ENCODE measurements around the gene ARAP3.
A peak's percentile ranks its signal among the peaks of the same experiment; 100 is the strongest.

ARAP3 gene

GRCh38 chr5:141657404-141657803, 24.6 kb downstream of the ARAP3 start:
- TF ChIP-seq CTCF (IDR thresholded peaks at IDR 0.05; ENCODE audit: low read depth, low read length), result no peak
- no peak for DNase-seq (ENCODE audit: extremely low read depth, low read depth)

- TF ChIP-seq CTCF (IDR thresholded peaks at IDR 0.05; ENCODE audit: low read depth, low read length), result no peak
- DNase-seq (ENCODE audit: extremely low read depth, low read depth), result no peak
Measured at GRCh38 chr5:141656396-141656795, 25.6 kb downstream of the ARAP3 start.

GRCh38 chr5:141655020-141655419, 27.0 kb downstream of the ARAP3 start:
- TF ChIP-seq CTCF (IDR thresholded peaks at IDR 0.05; ENCODE audit: low read depth, low read length), result no peak
- DNase-seq (ENCODE audit: extremely low read depth, low read depth), result no peak

- TF ChIP-seq CTCF (IDR thresholded peaks at IDR 0.05; ENCODE audit: low read depth, low read length), result no peak
Measured at GRCh38 chr5:141654298-141654697, 27.7 kb downstream of the ARAP3 start.

GRCh38 chr5:141651728-141652105, 30.3 kb downstream of the ARAP3 start:
- no peak for DNase-seq (ENCODE audit: extremely low read depth, low read depth)
- TF ChIP-seq CTCF (IDR thresholded peaks at IDR 0.05; ENCODE audit: low read depth, low read length), result no peak

More at GRCh38 chr5:141654298-141654697, 27.7 kb downstream of the ARAP3 start:
- DNase-seq (ENCODE audit: extremely low read depth, low read depth), result no peak

GRCh38 chr5:141650851-141651727, 30.9 kb downstream of the ARAP3 start, which contains the start of gene FCHSD1:
Gene FCHSD1 (minus strand): TSS chr5:141651418. CDS start chr5:141651368, 50 bp downstream.
- peak; percentile 52 for DNase-seq (ENCODE audit: extremely low read depth, low read depth)
- no peak for TF ChIP-seq CTCF (IDR thresholded peaks at IDR 0.05; ENCODE audit: low read depth, low read length)

GRCh38 chr5:141649972-141650371, 32.1 kb downstream of the ARAP3 start:
- no peak for TF ChIP-seq CTCF (IDR thresholded peaks at IDR 0.05; ENCODE audit: low read depth, low read length)
- DNase-seq (ENCODE audit: extremely low read depth, low read depth), result no peak

Measured in AG09319 (cell line).